ENCODE measurements around the gene ATAT1. TPM values are rescaled to one million over a fixed set of nuclear protein-coding genes. Genes with fewer than 3 reads are reported as not detected.

The ATAT1 gene
- total RNA-seq, 4 donors from 2014 or later, result 4.7 to 24.0 (median 7.9) TPM

DNA sequence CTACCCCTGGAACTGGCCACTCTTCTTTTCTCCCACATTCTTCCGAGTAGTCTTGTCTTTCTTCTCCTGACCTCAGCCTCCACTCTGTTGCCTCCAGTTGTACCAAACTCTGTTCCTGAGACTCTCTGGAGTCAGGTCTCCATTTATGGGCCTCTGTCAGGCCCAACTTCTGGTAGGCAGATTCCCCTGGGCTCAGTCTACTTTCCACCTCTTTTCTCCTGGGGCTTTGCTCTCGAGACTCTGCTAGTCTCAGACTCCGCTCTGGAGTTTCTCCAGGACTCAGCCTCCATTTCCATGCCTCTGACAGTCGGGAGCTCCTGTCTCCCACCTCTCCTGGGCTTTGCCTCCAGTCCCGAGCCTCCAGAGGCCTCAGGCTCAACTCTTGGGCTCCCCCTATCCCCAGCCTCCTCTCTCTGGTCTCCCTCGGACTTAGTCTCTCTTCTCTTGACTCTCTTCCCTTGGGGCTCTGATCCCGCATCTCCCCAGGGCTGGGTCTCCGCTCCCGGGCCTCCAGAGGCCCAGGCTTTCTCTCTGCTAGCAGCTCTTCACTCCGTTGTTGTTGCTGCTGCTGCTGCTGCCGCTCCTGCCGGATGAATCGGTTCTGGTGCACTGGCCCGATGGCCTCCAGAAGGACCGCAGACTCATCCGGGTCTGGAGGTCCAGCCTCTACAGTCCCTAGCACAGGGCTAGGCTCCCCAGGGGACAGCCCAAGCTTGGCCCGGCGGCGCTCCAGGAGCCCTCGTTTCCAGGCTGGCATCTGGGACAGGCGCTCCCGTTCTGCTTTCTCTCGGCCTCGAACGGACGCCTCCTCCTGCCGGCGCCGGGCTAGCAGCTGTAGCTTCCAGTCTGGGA, 58.7 kb downstream of the ATAT1 start:
- Histone ChIP-seq H3K9me3 (no peaks in the 10 kb centered on the region), H3K4me1 (peaks cover 84% of the 10 kb centered on the region)
- TF ChIP-seq, protein P1, sequence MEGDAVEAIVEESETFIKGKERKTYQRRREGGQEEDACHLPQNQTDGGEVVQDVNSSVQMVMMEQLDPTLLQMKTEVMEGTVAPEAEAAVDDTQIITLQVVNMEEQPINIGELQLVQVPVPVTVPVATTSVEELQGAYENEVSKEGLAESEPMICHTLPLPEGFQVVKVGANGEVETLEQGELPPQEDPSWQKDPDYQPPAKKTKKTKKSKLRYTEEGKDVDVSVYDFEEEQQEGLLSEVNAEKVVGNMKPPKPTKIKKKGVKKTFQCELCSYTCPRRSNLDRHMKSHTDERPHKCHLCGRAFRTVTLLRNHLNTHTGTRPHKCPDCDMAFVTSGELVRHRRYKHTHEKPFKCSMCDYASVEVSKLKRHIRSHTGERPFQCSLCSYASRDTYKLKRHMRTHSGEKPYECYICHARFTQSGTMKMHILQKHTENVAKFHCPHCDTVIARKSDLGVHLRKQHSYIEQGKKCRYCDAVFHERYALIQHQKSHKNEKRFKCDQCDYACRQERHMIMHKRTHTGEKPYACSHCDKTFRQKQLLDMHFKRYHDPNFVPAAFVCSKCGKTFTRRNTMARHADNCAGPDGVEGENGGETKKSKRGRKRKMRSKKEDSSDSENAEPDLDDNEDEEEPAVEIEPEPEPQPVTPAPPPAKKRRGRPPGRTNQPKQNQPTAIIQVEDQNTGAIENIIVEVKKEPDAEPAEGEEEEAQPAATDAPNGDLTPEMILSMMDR (IDR thresholded peaks at IDR 0.05), result no peak
- TF ChIP-seq EP300 (IDR thresholded peaks at IDR 0.05) (no peak), POLR2A (IDR thresholded peaks at IDR 0.05) (no peak), POLR2AphosphoS5 (IDR thresholded peaks at IDR 0.05) (no peak)

DNA sequence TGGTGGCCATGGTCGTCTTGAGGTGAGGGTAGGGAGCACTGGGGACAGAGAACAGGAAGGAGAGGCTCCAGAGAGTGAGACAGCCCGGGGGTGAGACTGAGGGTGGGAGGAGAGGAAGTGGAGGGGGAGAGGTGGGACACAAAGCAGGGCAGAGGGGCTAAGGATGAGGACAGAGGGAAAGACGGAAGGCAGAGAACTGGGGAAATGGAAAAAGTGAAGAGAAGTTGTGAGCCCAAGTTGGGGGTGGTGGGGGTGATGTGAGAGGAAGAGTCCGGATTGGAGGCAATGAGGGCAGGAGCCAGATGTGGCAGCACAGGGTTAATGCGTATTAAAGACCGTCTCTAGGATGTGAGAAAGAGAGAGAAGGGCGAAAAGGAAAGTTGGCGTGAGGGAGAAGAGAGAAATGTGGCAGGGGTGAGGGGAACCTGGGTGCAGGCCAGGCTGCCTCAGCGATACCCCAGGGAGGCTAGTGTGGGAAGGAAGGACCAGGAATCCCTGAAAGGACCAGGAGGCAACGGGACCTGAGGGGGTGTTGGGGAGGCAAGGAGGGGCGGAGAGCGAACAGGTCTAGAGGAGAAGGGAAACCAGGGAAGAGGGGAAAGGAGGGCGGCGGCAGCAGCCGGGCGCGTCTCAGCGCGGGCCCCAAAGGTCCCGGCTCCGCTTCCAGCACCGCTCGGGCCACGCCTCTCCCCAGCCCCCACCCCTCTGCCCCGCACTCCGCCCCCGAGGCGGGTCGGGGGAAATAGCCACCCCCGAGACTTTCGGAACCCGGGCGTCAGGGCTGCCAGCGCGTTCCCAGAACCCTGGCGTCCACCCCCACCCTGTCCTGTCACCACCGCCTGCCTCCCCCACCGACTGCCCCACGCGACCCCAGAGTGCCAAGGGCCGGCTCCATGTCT, 59.6 kb downstream of the ATAT1 start, which contains the start of gene PPP1R18:
Gene PPP1R18, minus strand, starts transcription at position 637 of the 899 bp plus-strand sequence. Its CDS starts 627 bp downstream, at position 10.
- Histone ChIP-seq H3K27ac (peak within 1 kb of the TSS; percentile 98), H3K9me3 (no peaks in the 10 kb centered on the region), H3K27me3 (no peaks in the 10 kb centered on the region), H3K4me3 (peak within 1 kb of the TSS; percentile 68), H3K36me3 (no peaks in the 10 kb centered on the region), H3K4me1 (peaks cover 82% of the 10 kb centered on the region)
- under 1% methylated on average over 38 of the region's 41 CpGs for WGBS
- DNase-seq (ENCODE audit: low spot score in 2 of 2), result peak; percentile 89 to 94
- TF ChIP-seq, protein P1 (IDR thresholded peaks at IDR 0.05), result no peak
- TF ChIP-seq EP300 (IDR thresholded peaks at IDR 0.05), result no peak
- no peak for TF ChIP-seq POLR2AphosphoS5 (IDR thresholded peaks at IDR 0.05)
- no peak for TF ChIP-seq POLR2A (IDR thresholded peaks at IDR 0.05)

More for the DNA sequence above, 58.7 kb downstream of the ATAT1 start:
- WGBS, result 8% methylated on average over 25 of the region's 29 CpGs
- Histone ChIP-seq H3K36me3 (no peaks in the 10 kb centered on the region), H3K4me3 (peak overlapping the region; percentile 68), H3K27ac (peak overlapping the region; percentile 98), H3K27me3 (no peaks in the 10 kb centered on the region)
- no peak for DNase-seq (ENCODE audit: low spot score in 2 of 2)

DNA sequence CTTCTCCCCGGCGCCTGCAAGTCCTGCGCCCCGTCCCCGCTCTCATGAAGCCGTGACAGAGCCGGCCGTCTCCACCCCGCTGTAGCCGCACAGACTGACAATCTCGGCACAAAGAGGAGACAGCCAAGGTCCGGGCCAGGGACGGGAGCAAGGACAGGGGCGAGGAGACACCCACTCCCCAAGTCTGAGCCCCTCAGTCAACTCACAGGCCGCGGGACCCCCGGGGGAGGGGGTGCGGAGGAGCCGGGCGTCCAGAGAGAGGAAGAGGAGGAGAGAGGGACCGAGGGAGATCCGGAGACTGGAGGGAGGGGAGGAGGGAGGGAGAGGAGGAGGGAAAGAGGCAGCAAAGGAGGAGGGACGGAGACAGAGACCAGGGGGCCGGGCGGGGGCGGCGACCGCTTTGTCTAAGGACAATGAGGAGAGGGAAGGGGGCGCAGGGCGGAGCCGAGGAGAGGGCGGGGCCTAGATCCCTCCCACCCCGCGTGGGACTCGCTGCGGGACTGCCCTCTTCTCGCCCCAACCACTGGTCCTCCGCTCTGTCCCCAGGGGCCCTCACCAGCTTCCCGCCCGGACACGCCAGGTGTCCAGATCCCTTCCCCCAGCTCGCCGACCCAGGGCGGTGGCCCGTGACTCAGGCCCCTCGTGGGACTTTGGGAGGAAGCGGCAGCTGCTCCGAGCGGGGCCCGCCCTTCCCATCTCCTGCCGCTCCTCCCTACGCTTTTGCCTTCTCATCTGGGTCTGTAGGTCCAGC, 60.4 kb downstream of the ATAT1 start:
- H3K9me3 ChIP-seq, result no peaks in the 10 kb centered on the region
- TF ChIP-seq EP300 (IDR thresholded peaks at IDR 0.05) (no peak), POLR2A (IDR thresholded peaks at IDR 0.05) (peak in 1 of 2 donors; percentile 57), POLR2AphosphoS5 (IDR thresholded peaks at IDR 0.05) (peak; percentile 85 to 91 (median 90))
- no peaks in the 10 kb centered on the region for H3K27me3 ChIP-seq
- no peaks in the 10 kb centered on the region for H3K36me3 ChIP-seq
- H3K4me1 ChIP-seq, result peaks cover 79% of the 10 kb centered on the region
- DNase-seq (ENCODE audit: low spot score in 2 of 2), result peak; percentile 98
- under 1% methylated on average over 49 of the region's 52 CpGs for WGBS
- H3K4me3 ChIP-seq, result peak overlapping the region; percentile 68
- H3K27ac ChIP-seq, result peak overlapping the region; percentile 98

DNA sequence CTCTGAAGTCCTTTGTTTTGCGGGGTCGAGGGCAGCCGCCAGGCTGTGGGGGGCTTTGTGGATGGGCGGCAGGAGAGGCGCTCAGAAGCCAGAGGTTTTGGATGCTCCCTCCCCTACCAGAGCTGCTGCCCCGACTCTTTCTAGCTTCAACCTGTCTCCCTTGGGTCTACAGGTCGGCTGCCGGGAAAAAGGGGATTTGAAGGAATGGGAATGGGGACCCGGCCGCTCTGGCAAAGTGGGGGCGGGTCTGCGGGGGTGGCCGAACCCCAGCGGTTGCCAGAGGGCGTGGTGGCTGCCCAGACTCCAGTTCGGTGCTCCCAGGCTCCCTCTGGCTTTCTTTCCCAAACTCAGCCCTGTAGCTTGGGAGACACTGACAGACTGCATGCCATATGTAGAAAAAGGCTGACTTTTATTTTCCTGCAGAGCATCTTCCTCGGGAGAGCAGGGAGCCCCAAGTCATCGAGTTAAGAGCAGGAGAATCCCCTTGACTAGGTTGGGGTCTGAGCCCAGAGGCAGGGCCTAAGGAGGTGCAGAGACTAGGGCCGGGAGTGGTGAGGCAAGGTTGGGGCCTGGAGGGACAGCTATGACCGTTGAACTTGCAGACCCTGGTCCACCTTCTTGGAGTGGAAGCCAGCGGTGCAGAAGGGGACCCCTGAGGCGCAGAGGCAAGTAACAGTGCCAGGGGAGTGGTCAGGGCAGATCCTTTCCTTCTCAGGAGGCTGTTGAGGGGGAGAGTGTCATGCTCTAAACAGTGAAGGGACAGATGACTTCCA, 61.2 kb downstream of the ATAT1 start:
- H3K4me1 ChIP-seq, result peaks cover 71% of the 10 kb centered on the region
- no peak for TF ChIP-seq EP300 (IDR thresholded peaks at IDR 0.05)
- TF ChIP-seq, protein P1 (IDR thresholded peaks at IDR 0.05), result no peak
- peak in 1 of 2 donors; percentile 10 for TF ChIP-seq POLR2A (IDR thresholded peaks at IDR 0.05)
- TF ChIP-seq POLR2AphosphoS5 (IDR thresholded peaks at IDR 0.05), result no peak

More for the DNA sequence above, 61.2 kb downstream of the ATAT1 start:
- Histone ChIP-seq H3K27ac (peak overlapping the region; percentile 98), H3K36me3 (no peaks in the 10 kb centered on the region), H3K27me3 (no peaks in the 10 kb centered on the region), H3K9me3 (no peaks in the 10 kb centered on the region), H3K4me3 (peak overlapping the region; percentile 68)
- DNase-seq (ENCODE audit: low spot score in 2 of 2), result no peak
- WGBS, result 7% methylated on average over 11 of the region's 22 CpGs

Data from suprapubic skin (tissue), 4 donors.